ENCODE results near the gene MAP3K14.
"Not testable (repeated sequence)": the region's sequence is repeated elsewhere in the genome, so short reads cannot be mapped to it uniquely, and the experiment has no call there.

Gene MAP3K14

GRCh38 chr17:45253237-45253636 lies 63.6 kb downstream of the MAP3K14 start:
- DNase-seq = not testable (repeated sequence)

GRCh38 chr17:45251931-45252330 lies 64.9 kb downstream of the MAP3K14 start:
- no peak for DNase-seq

GRCh38 chr17:45248132-45248957 lies 68.5 kb downstream of the MAP3K14 start:
- DNase-seq = no peak

GRCh38 chr17:45247429-45248131 lies 69.2 kb downstream of the MAP3K14 start:
- DNase-seq = peak; percentile 89

GRCh38 chr17:45246861-45247428 lies 69.9 kb downstream of the MAP3K14 start:
- DNase-seq = no peak

GRCh38 chr17:45246338-45246737 lies 70.5 kb downstream of the MAP3K14 start:
- no peak for DNase-seq

- no peak for DNase-seq
Measured at GRCh38 chr17:45244725-45245656, 71.8 kb downstream of the MAP3K14 start.

- DNase-seq = no peak
Measured at GRCh38 chr17:45243750-45244149, 73.1 kb downstream of the MAP3K14 start.

GRCh38 chr17:45242029-45242414 lies 74.8 kb downstream of the MAP3K14 start:
- DNase-seq = no peak

GRCh38 chr17:45241328-45242028 lies 75.3 kb downstream of the MAP3K14 start:
- DNase-seq = no peak

- no peak for DNase-seq
Measured at GRCh38 chr17:45240905-45241327, 75.9 kb downstream of the MAP3K14 start.

- DNase-seq = no peak
Measured at GRCh38 chr17:45238155-45238774, 78.6 kb downstream of the MAP3K14 start.

- no peak for DNase-seq
Measured at GRCh38 chr17:45237686-45238085, 79.1 kb downstream of the MAP3K14 start.

GRCh38 chr17:45236282-45236606 lies 80.6 kb downstream of the MAP3K14 start:
- DNase-seq = no peak

- peak; percentile 60 for DNase-seq
Measured at GRCh38 chr17:45235416-45236281, 81.2 kb downstream of the MAP3K14 start.

GRCh38 chr17:45234641-45235415 lies 82.0 kb downstream of the MAP3K14 start:
- DNase-seq = peak; percentile 48

GRCh38 chr17:45233423-45233924 lies 83.3 kb downstream of the MAP3K14 start:
- no peak for DNase-seq

- DNase-seq = no peak
Measured at GRCh38 chr17:45232514-45233422, 84.1 kb downstream of the MAP3K14 start.

Data from NCI-H1092 treated with DMSO at 0.1 percent for 48 hours (cell line).